NCI-H1694 treated with DMSO at 0.1 percent for 48 hours (cell line): ENCODE results near the gene MT4.
A peak's percentile ranks its signal among the peaks of the same experiment; 100 is the strongest.
"Not testable (repeated sequence)": the region's sequence is repeated elsewhere in the genome, so short reads cannot be mapped to it uniquely, and the experiment has no call there.

Experiments
- DNase-seq: peaks from one replicate; lab custom pipeline; 2025; lab: John Stamatoyannopoulos, UW

Gene MT4

GRCh38 chr16:56559109-56559508 lies 5.8 kb upstream of the MT4 start:
- DNase-seq, result no peak

DNA sequence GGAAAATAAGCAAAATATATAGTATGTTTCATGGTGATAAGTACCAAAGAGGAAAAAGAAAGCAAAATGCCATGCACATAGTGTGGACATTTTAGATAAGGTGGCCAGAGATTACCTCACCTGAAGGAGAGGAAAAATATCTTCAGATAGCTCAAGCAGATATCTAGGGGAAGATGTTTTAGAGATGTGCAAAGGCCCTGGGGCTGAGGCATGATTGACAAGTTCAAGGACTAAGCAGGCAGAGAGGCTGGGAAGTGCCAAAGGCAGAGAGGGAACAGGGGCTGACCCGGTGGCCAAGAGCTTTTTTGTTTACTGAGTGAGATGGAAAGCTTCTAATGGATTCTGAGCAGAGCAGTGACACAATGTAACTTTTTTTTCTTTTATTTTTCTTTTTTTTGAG lies 4.4 kb upstream of the MT4 start:
- DNase-seq, result no peak

DNA sequence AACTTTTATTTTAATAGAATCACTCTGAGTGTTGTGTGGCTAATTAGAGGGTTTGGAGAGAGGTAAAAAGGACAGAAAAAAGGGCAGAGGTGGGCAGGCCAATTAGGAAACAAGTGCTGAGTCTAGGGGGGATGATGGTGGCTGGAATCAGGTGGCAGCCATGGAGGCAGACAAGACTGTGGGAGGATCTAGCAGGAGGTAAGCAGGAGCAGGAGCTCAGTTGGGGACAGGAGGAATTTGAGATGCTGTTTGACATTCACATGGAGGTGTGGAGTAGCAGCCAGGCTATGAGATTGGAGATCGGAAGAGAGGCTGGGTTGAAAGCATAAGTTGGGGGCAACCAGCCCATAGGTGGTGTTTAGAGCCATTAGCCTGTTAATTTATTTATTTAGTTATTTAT lies 3.7 kb upstream of the MT4 start:
- no peak for DNase-seq

DNA sequence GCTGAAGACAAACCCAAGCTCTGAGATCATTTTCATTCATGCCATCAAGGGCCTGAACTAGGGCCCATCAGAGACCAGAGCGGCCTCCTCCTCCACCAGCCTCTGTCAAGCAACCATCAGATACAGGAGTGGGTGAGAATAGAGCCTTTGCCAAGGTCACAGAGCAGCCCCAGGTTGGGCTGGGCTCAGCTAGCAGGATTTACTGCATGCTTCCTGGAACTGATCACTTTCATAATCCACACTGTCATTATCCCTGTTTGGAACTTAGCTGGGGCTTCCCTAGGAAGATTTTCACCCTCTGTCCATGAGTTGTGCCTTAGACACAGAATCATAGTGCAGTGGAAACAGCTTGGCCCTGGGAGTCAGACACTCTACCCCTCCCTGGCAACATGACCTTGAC lies 5.1 kb downstream of the MT4 start:
- no peak for DNase-seq

DNA sequence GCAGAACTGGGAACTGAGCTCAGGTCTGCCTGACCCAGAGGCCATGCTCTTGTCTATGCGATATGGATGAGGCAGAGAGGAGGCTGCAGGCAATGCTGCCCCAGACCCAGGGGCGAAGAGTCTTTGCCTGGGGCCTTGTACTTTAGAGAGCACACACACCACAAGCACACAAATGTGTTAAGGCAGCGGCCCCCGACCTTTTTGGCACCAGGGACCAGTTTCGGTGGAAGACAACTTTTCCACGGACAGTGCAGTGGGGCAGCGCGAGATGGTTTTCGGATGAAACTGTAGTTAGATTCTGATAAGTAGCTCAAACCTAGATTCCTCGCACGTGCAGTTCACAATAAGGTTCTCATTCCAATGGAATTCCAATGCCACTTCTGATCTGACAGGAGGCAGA lies 6.7 kb downstream of the MT4 start:
- no peak for DNase-seq

GRCh38 chr16:56574625-56575024 lies 9.8 kb downstream of the MT4 start:
- no peak for DNase-seq

GRCh38 chr16:56576585-56577299 lies 11.9 kb downstream of the MT4 start:
- DNase-seq, result peak; percentile 4

GRCh38 chr16:56577300-56577625 lies 12.4 kb downstream of the MT4 start:
- DNase-seq, result no peak

GRCh38 chr16:56580391-56581048 lies 15.6 kb downstream of the MT4 start:
- no peak for DNase-seq

DNA sequence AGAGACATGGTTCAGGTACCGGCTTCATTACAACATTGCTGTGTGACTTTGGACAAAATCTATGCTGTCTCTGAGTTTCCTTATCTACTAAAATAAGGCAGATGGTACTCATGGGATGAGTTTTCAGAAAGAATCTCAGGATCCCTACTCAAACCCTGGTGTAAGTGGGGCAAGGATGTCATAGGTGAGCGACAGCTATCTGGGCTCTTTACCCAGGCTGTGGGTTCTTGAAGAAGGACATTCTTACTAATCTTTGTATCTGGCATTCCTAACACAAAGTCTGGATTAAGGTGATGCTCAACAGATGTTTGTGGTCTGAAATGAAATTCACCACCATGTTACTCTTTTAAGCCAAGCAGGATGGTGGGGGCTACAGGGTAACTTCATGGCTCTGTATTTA lies 18.0 kb downstream of the MT4 start:
- DNase-seq, result not testable (repeated sequence)

GRCh38 chr16:56583351-56584168 lies 18.7 kb downstream of the MT4 start:
- DNase-seq, result no peak

- DNase-seq, result no peak
Observed at GRCh38 chr16:56584276-56584675, 19.4 kb downstream of the MT4 start.

DNA sequence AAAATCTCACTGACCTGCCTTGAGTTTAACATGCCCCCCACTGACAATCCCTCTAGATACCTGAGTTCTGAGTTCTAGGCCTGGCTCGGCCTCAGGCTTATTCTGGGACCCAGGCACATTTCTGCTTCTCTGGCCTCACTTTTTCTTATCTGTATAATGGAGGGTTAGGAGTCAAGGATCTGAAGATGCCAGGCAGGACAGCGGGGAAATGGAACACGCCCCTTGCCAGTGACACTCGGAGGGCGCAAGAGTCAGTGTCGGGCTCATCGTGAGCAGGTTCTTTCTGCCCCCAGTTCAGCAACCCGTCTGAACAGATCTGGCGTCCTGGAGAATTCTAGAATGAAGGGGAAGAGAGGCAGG lies 23.9 kb downstream of the MT4 start:
- DNase-seq, result no peak

DNA sequence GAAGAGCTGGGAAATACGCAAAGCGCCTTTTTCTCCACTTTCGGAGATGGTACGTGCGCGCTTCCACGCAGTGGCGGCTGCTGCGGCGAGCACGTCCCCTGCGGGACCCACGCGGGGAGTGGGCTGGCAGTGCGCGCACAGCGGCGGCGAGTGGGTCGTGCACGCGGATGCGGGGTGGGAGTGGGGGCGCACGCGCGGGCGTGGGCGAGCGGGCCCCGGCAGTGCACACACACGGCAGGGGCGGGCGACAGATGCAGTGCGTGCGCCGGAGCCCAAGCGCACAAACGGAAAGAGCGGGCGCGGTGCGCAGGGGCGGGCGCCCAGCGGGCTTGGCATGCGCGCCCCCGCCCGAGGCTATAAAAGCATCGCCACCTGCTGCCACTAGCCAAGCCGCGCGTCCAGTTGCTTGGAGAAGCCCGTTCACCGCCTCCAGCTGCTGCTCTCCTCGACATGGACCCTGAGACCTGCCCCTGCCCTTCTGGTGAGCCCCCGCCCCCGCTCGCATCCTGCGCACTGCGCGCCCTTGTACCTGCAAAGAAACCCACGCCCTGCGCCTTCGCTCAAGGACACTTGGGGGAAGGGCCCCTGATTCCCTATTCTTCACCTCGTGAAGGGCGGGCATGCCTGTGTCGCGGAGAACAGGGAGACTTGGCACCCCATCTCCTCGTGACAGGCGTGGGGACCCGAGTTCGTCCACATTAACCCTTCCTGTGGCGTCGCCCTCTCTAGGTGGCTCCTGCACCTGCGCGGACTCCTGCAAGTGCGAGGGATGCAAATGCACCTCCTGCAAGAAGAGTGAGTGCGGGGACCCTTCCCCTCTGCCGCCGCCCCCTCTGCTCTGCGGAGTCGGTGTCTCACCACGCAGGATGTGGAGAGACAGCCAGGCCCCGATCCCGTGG lies 24.5 kb downstream of the MT4 start, which contains the start of gene MT3:
TSS of gene MT3 (plus strand) at position 388 of the 899 bp plus-strand sequence. CDS start at position 451, 63 bp downstream.
- no peak for DNase-seq

GRCh38 chr16:56591377-56592060 lies 26.6 kb downstream of the MT4 start:
- no peak for DNase-seq

- DNase-seq, result no peak
Observed at GRCh38 chr16:56593573-56594291, 28.9 kb downstream of the MT4 start.

DNA sequence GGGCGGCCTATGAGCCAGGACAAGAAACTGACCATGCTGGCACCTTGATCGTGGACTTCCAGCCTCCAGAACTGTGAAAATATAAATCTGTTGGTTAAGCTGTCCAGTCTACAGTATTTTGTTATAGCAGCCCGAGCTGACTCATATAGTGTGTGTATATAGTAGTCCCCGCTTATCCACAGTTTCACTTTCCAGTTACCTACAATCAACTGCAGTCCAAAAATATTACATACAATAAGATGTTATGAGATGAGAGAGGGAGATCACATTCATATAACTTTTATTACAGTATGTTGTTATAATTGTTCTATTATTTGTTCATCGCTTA lies 29.4 kb downstream of the MT4 start:
- DNase-seq, result no peak

DNA sequence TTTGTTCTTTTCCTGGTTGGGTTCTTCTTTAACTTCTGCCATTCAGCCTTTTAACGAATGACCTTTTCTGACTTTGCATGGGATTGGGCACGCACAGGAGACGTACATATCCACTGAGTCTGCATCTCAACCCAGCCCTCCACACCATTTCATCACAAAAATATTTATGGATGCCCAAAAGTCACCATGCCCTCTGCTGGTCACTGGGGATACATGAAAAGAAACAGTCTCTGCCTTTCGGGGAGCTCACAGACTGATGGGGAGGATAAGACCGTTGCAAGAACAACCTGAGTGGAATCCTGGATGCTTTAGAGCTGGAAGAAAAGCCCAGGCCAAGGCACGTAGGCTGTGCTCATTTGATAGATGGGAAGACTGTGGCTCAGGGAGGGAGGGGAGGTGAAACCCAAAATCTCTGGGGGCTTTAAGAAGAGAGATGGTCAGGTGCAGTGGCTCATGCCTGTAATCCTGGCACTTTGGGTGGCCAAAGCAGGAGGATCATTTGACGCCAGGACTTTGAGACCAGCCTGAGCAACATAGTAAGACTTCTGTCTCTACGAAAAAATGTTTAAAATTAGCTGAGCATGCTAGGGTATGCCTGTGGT lies 35.6 kb downstream of the MT4 start:
- peak; percentile 38 for DNase-seq

DNA sequence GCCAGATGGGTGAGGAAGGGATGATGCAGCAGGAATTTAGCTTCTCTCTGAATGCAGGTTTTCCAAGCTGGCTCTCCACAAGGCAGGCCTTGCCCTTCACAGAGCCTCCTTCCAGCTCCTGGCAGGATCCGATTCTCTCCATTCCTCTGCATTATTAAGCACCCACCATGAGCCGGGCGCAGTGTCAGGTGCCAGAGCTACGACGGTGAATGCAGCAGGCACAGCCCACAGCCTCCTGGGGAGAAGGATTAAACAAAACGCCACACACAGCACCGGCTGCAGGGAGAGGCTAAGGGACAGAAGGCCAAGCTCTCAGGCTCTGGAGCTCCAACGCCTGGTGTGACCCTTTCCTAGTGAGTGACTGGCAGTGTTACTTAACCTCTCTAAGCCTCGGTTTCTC lies 36.5 kb downstream of the MT4 start:
- no peak for DNase-seq

DNA sequence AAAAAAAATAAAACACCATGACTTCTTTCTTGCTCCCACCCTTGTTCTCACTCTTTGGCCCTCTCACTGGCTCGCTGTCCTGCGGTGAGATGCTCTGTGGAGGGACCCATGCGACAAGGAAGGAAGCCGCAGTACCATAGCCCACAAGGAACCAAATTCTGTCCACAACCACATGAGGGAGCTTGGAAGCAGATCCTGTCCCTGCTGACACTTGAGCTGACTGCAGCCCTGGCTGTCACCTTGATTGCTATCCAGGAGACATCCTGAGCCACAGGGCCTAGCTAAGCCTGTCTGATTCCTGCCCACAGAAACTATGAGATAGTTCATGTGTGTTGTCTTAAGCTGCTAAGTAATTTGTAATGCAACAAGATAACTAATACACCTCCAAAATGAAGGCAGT lies 38.7 kb downstream of the MT4 start:
- no peak for DNase-seq

DNA sequence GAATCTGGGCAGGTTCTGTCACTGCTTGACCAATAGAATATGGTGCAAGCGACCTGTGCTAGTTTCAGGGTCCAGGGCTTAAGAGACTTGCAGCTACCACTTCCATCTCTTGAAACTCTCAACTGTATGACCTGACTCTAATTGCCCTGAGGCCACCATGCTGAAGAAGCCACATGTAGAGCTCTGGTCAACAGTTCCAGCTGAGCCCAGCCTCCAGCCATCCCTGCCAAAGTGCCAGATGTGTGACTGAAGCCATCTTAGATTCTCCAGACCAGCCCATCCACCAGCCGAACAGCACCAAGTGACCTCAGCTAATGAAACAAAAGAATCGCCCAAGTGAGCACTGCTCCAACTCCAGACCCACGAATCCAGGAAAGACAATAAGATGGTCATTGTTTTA lies 40.1 kb downstream of the MT4 start:
- no peak for DNase-seq
